ENCODE measurements around the gene STXBP6.
"Not testable (repeated sequence)": the region's sequence is repeated elsewhere in the genome, so short reads cannot be mapped to it uniquely, and the experiment has no call there.

Gene STXBP6

GRCh38 chr14:24990050-24990449 lies 59.9 kb downstream of the STXBP6 start:
- in situ Hi-C loops (cut with MboI; ENCODE audit: low sequenced_read_pairs), result no loop called here

- in situ Hi-C loops (cut with MboI; ENCODE audit: low sequenced_read_pairs), result no loop called here
These were observed 61.2 kb downstream of the STXBP6 start for GRCh38 chr14:24988760-24989159.

- in situ Hi-C loops (cut with MboI; ENCODE audit: low sequenced_read_pairs), result no loop called here
These were observed 63.6 kb downstream of the STXBP6 start for GRCh38 chr14:24986206-24986893.

GRCh38 chr14:24984846-24985589 lies 64.9 kb downstream of the STXBP6 start:
- in situ Hi-C loops (cut with MboI; ENCODE audit: low sequenced_read_pairs), result no loop called here

GRCh38 chr14:24982472-24983155 lies 67.3 kb downstream of the STXBP6 start:
- in situ Hi-C loops (cut with MboI; ENCODE audit: low sequenced_read_pairs), result no loop called here

- in situ Hi-C loops (cut with MboI; ENCODE audit: low sequenced_read_pairs), result no loop called here
These were observed 70.2 kb downstream of the STXBP6 start for GRCh38 chr14:24979725-24980239.

GRCh38 chr14:24978862-24979724 lies 70.9 kb downstream of the STXBP6 start:
- in situ Hi-C loops (cut with MboI; ENCODE audit: low sequenced_read_pairs), result no loop called here

GRCh38 chr14:24976602-24977001 lies 73.3 kb downstream of the STXBP6 start:
- in situ Hi-C loops (cut with MboI; ENCODE audit: low sequenced_read_pairs), result no loop called here

GRCh38 chr14:24975393-24975792 lies 74.6 kb downstream of the STXBP6 start:
- in situ Hi-C loops (cut with MboI; ENCODE audit: low sequenced_read_pairs), result no loop called here

- in situ Hi-C loops (cut with MboI; ENCODE audit: low sequenced_read_pairs), result no loop called here
These were observed 75.2 kb downstream of the STXBP6 start for GRCh38 chr14:24974591-24975374.

GRCh38 chr14:24972844-24973243 lies 77.1 kb downstream of the STXBP6 start:
- in situ Hi-C loops (cut with MboI; ENCODE audit: low sequenced_read_pairs), result no loop called here

- in situ Hi-C loops (cut with MboI; ENCODE audit: low sequenced_read_pairs), result no loop called here
These were observed 78.7 kb downstream of the STXBP6 start for GRCh38 chr14:24971255-24971654.

- in situ Hi-C loops (cut with MboI; ENCODE audit: low sequenced_read_pairs), result no loop called here
These were observed 83.4 kb downstream of the STXBP6 start for GRCh38 chr14:24966579-24966964.

- in situ Hi-C loops (cut with MboI; ENCODE audit: low sequenced_read_pairs), result no loop called here
These were observed 83.9 kb downstream of the STXBP6 start for GRCh38 chr14:24965934-24966578.

GRCh38 chr14:24965578-24965933 lies 84.4 kb downstream of the STXBP6 start:
- in situ Hi-C loops (cut with MboI; ENCODE audit: low sequenced_read_pairs), result no loop called here

- in situ Hi-C loops (cut with MboI; ENCODE audit: low sequenced_read_pairs), result no loop called here
These were observed 85.4 kb downstream of the STXBP6 start for GRCh38 chr14:24964591-24964990.

- in situ Hi-C loops (cut with MboI; ENCODE audit: low sequenced_read_pairs), result no loop called here
These were observed 85.9 kb downstream of the STXBP6 start for GRCh38 chr14:24964048-24964447.

- in situ Hi-C loops (cut with MboI; ENCODE audit: low sequenced_read_pairs), result not testable (repeated sequence)
These were observed 87.8 kb downstream of the STXBP6 start for GRCh38 chr14:24962118-24962517.

- in situ Hi-C loops (cut with MboI; ENCODE audit: low sequenced_read_pairs), result no loop called here
These were observed 89.1 kb downstream of the STXBP6 start for GRCh38 chr14:24960816-24961215.
